ENCODE data around the gene ZFY.

DNA sequence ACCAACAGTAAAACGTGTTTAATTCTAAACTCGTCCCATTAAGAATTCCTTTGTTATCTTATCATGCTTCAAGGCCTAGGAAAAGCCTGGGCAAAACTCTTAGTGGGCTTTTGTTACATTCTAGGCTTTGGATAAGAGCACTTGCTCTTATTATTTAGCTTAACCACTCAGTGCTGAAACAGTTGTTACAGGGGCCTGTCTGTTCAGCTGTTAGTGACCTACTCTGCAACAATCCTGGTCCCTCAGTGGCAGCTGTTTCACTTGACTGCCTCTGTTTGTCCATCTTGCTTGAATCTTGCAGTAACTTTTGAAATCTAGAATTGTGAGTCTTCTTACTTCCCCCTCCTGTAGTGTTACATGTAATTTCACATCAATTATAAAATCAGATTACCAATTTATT lies 88.4 kb downstream of the ZFY start:
- TF ChIP-seq, protein P1, sequence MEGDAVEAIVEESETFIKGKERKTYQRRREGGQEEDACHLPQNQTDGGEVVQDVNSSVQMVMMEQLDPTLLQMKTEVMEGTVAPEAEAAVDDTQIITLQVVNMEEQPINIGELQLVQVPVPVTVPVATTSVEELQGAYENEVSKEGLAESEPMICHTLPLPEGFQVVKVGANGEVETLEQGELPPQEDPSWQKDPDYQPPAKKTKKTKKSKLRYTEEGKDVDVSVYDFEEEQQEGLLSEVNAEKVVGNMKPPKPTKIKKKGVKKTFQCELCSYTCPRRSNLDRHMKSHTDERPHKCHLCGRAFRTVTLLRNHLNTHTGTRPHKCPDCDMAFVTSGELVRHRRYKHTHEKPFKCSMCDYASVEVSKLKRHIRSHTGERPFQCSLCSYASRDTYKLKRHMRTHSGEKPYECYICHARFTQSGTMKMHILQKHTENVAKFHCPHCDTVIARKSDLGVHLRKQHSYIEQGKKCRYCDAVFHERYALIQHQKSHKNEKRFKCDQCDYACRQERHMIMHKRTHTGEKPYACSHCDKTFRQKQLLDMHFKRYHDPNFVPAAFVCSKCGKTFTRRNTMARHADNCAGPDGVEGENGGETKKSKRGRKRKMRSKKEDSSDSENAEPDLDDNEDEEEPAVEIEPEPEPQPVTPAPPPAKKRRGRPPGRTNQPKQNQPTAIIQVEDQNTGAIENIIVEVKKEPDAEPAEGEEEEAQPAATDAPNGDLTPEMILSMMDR (IDR thresholded peaks at IDR 0.05; ENCODE audit: low read depth, low read length) = no peak
- no peak for TF ChIP-seq EZH2phosphoT487 (IDR thresholded peaks at IDR 0.05; ENCODE audit: low read depth)
